ENCODE data around the gene MMP23B. TPM values are rescaled to one million over a fixed set of nuclear protein-coding genes. Genes with fewer than 3 reads are reported as not detected.

Gene MMP23B
- total RNA-seq, 4 donors from 2014 or later, result 2.1 to 3.9 (median 3.2) TPM

- 86 to 88% methylated on average over 13 to 24 of the region's 31 CpGs for WGBS, 2 donors
- DNase-seq (ENCODE audit: low spot score in 2 of 2), result no peak
- H3K4me3 ChIP-seq (ENCODE audit: low read depth, poor library complexity, severe bottlenecking), result no peak overlapping the region
- TF ChIP-seq, protein P1, sequence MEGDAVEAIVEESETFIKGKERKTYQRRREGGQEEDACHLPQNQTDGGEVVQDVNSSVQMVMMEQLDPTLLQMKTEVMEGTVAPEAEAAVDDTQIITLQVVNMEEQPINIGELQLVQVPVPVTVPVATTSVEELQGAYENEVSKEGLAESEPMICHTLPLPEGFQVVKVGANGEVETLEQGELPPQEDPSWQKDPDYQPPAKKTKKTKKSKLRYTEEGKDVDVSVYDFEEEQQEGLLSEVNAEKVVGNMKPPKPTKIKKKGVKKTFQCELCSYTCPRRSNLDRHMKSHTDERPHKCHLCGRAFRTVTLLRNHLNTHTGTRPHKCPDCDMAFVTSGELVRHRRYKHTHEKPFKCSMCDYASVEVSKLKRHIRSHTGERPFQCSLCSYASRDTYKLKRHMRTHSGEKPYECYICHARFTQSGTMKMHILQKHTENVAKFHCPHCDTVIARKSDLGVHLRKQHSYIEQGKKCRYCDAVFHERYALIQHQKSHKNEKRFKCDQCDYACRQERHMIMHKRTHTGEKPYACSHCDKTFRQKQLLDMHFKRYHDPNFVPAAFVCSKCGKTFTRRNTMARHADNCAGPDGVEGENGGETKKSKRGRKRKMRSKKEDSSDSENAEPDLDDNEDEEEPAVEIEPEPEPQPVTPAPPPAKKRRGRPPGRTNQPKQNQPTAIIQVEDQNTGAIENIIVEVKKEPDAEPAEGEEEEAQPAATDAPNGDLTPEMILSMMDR (IDR thresholded peaks at IDR 0.05), result no peak
- no peak for TF ChIP-seq POLR2A (IDR thresholded peaks at IDR 0.05)
- intact Hi-C loops (cut with DNase I; ENCODE audit: low total_unique reads), result no loop called here
Observed at GRCh38 chr1:1621173-1622009, 10.6 kb upstream of the MMP23B start.

GRCh38 chr1:1622010-1622787, 9.8 kb upstream of the MMP23B start:
- TF ChIP-seq, protein P1 (IDR thresholded peaks at IDR 0.05), result no peak
- no peak for TF ChIP-seq POLR2A (IDR thresholded peaks at IDR 0.05)
- 77 to 82% methylated on average over 20 to 21 of the region's 21 CpGs for WGBS, 2 donors

DNA sequence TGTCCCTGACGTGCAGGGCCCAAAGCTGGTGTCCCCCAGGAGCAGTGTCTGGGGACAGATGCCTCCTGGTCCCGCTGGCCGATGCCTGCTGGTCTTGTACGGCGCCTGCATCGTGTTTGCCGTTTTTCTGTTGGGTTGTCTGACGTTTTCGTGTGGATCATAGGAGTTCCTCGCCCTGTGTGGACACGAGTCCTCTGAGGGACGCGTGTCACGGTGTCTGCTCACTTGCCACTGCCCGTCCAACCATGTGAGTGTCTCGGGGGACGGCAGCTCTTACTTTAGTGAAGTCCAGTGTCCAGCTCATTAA, 9.2 kb upstream of the MMP23B start:
- 88 to 94% methylated on average over 10 to 17 of the region's 17 CpGs for WGBS, 2 donors
- no peak for DNase-seq (ENCODE audit: low spot score in 2 of 2)
- intact Hi-C loops (cut with DNase I; ENCODE audit: low total_unique reads), result no loop called here
- no peak overlapping the region for H3K4me3 ChIP-seq (ENCODE audit: low read depth, poor library complexity, severe bottlenecking)
- no peak for TF ChIP-seq POLR2A (IDR thresholded peaks at IDR 0.05)
- TF ChIP-seq, protein P1 (IDR thresholded peaks at IDR 0.05), result no peak

More at GRCh38 chr1:1622010-1622787, 9.8 kb upstream of the MMP23B start:
- DNase-seq (ENCODE audit: low spot score in 2 of 2), result no peak
- intact Hi-C loops (cut with DNase I; ENCODE audit: low total_unique reads), result no loop called here
- no peak overlapping the region for H3K4me3 ChIP-seq (ENCODE audit: low read depth, poor library complexity, severe bottlenecking)

DNA sequence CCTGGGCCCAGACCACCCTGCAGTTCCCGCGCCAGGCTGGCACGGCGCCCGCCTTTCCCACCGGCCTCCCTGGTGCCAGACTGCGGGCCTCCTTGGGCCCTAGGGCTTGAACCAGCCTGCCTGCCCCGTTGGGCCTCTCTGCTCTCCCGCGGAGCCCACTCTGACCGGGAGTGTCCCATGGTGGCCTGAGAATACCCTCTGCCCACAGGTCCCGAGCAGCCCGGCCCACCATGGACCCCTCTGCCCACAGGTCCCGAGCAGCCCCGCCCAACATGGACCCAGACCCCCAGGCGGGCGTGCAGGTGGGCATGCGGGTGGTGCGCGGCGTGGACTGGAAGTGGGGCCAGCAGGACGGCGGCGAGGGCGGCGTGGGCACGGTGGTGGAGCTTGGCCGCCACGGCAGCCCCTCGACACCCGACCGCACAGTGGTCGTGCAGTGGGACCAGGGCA, 8.8 kb upstream of the MMP23B start:
- WGBS, 2 donors, result 91 to 93% methylated on average over 19 to 32 of the region's 33 CpGs
- intact Hi-C loops (cut with DNase I; ENCODE audit: low total_unique reads), result no loop called here
- DNase-seq (ENCODE audit: low spot score in 2 of 2), result no peak
- no peak overlapping the region for H3K4me3 ChIP-seq (ENCODE audit: low read depth, poor library complexity, severe bottlenecking)
- no peak for TF ChIP-seq POLR2A (IDR thresholded peaks at IDR 0.05)

DNA sequence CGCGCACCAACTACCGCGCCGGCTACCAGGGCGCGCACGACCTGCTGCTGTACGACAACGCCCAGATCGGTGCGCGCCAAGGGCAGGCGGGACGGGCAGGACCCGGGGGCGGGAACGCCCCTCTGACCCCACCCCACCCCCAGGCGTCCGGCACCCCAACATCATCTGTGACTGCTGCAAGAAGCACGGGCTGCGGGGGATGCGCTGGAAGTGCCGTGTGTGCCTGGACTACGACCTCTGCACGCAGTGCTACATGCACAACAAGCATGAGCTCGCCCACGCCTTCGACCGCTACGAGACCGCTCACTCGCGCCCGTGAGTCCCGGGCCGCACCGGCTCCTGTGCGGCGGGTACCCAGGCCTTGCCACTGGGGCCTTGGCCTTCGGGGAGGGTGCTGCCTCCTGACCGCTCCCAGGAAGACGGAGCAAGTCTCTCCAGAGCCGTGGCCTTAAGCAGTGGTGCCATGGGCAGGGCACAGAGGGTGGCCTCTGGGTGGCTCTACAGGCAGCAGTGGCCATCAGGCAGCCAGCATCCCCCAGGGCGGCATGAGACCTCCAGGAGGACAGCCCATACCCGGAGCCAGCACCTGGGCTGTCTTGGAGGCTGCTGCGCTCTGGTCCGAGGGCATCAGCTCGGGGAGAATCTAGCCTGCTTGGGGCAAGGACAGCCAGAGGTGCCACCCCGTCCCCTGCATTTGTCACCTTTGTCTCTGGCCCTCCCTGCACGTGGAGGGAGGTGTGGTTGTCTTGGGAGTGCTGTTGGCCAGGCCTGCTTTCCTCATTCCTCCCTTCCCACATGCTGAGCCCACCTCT, 8.1 kb upstream of the MMP23B start:
- intact Hi-C loops (cut with DNase I; ENCODE audit: low total_unique reads), result no loop called here
- TF ChIP-seq, protein P1 (IDR thresholded peaks at IDR 0.05), result no peak
- TF ChIP-seq POLR2A (IDR thresholded peaks at IDR 0.05), result no peak
- WGBS, 2 donors, result 86 to 89% methylated on average over 30 to 42 of the region's 51 CpGs
- DNase-seq (ENCODE audit: low spot score in 2 of 2), result no peak
- H3K4me3 ChIP-seq (ENCODE audit: low read depth, poor library complexity, severe bottlenecking), result no peak overlapping the region

All from lower leg skin (tissue), 4 donors.